GDM1 (cell line): Measurements from ENCODE around the gene COBL.

Experiments used
- DNase-seq: peaks from one replicate; lab custom pipeline; 2025; lab: John Stamatoyannopoulos, UW

COBL gene

GRCh38 chr7:51021906-51022570 lies 294.6 kb downstream of the COBL start:
- DNase-seq: no peak

- no peak for DNase-seq
These were observed 295.7 kb downstream of the COBL start for GRCh38 chr7:51020944-51021343.

GRCh38 chr7:51019891-51020870 lies 296.4 kb downstream of the COBL start:
- DNase-seq: no peak

GRCh38 chr7:51019191-51019844 lies 297.3 kb downstream of the COBL start:
- no peak for DNase-seq

- no peak for DNase-seq
These were observed 298.8 kb downstream of the COBL start for GRCh38 chr7:51017576-51018535.

GRCh38 chr7:51016546-51016945 lies 300.1 kb downstream of the COBL start:
- DNase-seq: no peak

- no peak for DNase-seq
These were observed 301.0 kb downstream of the COBL start for GRCh38 chr7:51015581-51015980.

GRCh38 chr7:51014811-51015210 lies 301.8 kb downstream of the COBL start:
- no peak for DNase-seq

GRCh38 chr7:51013861-51014511 lies 302.6 kb downstream of the COBL start:
- DNase-seq: no peak

GRCh38 chr7:51013218-51013786 lies 303.3 kb downstream of the COBL start:
- no peak for DNase-seq

GRCh38 chr7:51012569-51013217 lies 303.9 kb downstream of the COBL start:
- no peak for DNase-seq

- no peak for DNase-seq
These were observed 304.8 kb downstream of the COBL start for GRCh38 chr7:51011710-51012350.

- no peak for DNase-seq
These were observed 306.1 kb downstream of the COBL start for GRCh38 chr7:51010534-51010933.

GRCh38 chr7:51009716-51010496 lies 306.7 kb downstream of the COBL start:
- no peak for DNase-seq

- no peak for DNase-seq
These were observed 308.8 kb downstream of the COBL start for GRCh38 chr7:51007551-51008505.

GRCh38 chr7:51006483-51007235 lies 309.9 kb downstream of the COBL start:
- DNase-seq: no peak

GRCh38 chr7:51005074-51005473 lies 311.5 kb downstream of the COBL start:
- DNase-seq: no peak
